Measurements from ENCODE around the gene CASP8. TPM values are rescaled to one million over a fixed set of nuclear protein-coding genes. Genes with fewer than 3 reads are reported as not detected.

CASP8 gene
- total and polyA plus RNA-seq, 5 donors, result 2.6 to 5.4 (median 4.2) TPM

Other genes starting within 250 kb of the CASP8 start
- 10 to 100 TPM in 3 of 4 donors, 1 to 10 TPM in 1; 9.7 to 17.2 (median 13.4) TPM for gene HYCC2, start 188.9 kb upstream of the CASP8 start, total RNA-seq
- 3.1 TPM for gene HYCC2, start 188.9 kb upstream of the CASP8 start, polyA plus RNA-seq
- gene NDUFB3, start 188.5 kb upstream of the CASP8 start, total RNA-seq, result 100 to 1,000 TPM; 296 to 384 (median 313) TPM
- 503 TPM for gene NDUFB3, start 188.5 kb upstream of the CASP8 start, polyA plus RNA-seq
- gene CFLAR, start 144.4 kb upstream of the CASP8 start, total RNA-seq, result 100 to 1,000 TPM; 232 to 310 (median 267) TPM
- gene CFLAR, start 144.4 kb upstream of the CASP8 start, polyA plus RNA-seq, result 134 TPM
- gene CASP10, start 77.4 kb upstream of the CASP8 start, total RNA-seq, result 1 to 10 TPM; 5.3 to 6.8 (median 5.8) TPM
- 3.6 TPM for gene CASP10, start 77.4 kb upstream of the CASP8 start, polyA plus RNA-seq
- gene FLACC1, start 96.8 kb downstream of the CASP8 start, total RNA-seq, result 1 to 10 TPM; 5.5 to 8.7 (median 6.7) TPM
- gene FLACC1, start 96.8 kb downstream of the CASP8 start, polyA plus RNA-seq, result 4.1 TPM
- gene TRAK2, start 190.9 kb downstream of the CASP8 start, total RNA-seq, result 100 to 1,000 TPM in 3 of 4 donors, 10 to 100 TPM in 1; 98.2 to 141 (median 134) TPM
- 37.6 TPM for gene TRAK2, start 190.9 kb downstream of the CASP8 start, polyA plus RNA-seq
- 10 to 100 TPM; 35.4 to 51.3 (median 43.4) TPM for gene STRADB, start 191.2 kb downstream of the CASP8 start, total RNA-seq
- 46.9 TPM for gene STRADB, start 191.2 kb downstream of the CASP8 start, polyA plus RNA-seq

Measured in right cardiac atrium (tissue), 5 donors.